GM18520 (cell line): Measurements from ENCODE around the gene CCDC12.
"Not testable (repeated sequence)": the region's sequence is repeated elsewhere in the genome, so short reads cannot be mapped to it uniquely, and the experiment has no call there.

Experiments
- ATAC-seq: cut with Tn5 transposase; IDR thresholded peaks from one replicate; pipeline ENCODE4 v1.9.1; 2021; ENCODE audit not compliant: unreplicated experiment

The CCDC12 gene

GRCh38 chr3:46926039-46926438 is 50.5 kb downstream of the CCDC12 start:
- no peak for ATAC-seq

- ATAC-seq: no peak
Measured at GRCh38 chr3:46925585-46925934, 51.0 kb downstream of the CCDC12 start.

DNA sequence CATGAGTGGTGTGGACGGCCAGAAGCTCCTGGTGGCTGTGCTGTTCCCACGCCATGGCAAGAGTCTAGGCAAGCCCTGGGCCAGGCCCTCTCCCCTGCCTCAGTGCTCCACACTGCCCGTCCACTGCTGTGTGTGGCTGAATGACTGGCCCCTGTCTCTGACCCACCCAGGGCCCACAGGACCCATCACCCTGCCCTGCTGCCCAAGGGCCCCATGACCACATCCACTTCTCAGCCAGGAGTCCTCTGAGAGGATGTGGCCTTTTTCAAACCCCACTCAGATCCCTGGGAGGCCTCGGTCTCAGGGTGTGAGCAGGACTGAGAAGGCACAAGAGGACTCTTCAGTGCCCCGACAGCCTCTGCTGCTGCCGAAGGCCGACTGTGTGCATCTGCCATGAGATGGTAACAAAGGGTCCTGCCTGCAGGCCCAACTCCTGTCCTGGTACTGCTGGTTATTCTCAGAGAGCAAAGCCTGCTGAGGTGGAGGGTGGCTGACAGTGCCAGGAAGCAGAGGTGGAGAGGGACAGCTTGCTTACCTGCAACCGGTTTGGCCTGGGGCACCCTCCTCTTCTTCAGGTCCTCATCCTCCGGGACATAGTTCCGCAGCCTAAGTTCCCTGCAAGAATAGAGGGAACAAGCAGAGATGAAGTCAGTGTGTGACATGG is 51.5 kb downstream of the CCDC12 start:
- ATAC-seq: no peak

- ATAC-seq: no peak
Measured at GRCh38 chr3:46923559-46924350, 52.8 kb downstream of the CCDC12 start.

DNA sequence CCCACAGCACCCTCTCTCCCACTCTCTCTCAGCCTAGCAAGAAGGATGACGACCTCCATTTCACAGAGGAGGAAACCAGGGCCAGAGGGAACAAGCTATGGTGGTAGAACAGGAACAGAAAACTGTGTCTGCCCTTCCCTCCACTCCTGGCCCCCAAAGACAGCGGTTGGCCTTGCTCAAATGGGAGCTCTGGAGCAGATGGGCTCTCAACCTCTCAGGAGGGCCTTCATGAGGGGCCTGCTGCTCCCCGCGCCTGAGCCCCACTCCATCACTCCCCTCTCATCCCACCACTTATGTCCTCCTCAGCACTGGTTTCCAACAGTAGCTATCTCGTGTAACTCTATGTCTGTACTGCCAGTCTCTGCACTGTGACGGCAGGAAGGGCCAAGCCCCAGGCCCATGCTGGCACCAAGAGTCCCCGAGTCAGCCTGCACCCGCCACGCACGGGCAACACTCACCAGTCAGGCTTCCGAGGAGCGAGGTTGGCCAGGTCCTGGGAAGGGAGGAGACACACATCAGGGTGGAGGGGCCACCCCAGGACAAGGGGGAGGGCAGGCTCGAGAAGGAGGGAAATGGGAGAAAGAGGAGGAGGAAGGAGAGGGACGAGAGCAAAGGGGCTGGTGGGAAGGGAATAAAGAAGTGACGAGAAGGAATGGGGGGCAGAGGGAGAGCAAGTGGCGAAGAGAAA is 53.5 kb downstream of the CCDC12 start:
- ATAC-seq: no peak

DNA sequence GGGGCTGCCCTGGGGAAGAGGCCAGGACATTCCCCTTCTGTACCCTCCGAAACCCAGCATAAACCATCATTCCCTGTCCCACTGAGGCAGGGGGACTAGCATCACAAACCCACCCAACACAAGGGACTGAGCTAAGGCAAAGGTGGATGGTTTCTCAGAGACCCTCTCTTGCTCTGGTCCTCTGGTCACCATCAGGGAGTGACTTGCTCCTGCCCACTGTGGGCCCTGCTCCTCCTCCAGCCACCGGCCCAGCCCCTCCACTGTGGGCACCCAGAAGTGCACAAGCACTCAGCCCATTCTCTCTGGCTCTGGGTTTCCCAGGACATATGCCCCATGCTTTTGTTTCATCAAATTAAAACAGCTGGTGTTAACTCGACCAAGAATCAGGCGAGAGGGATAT is 54.1 kb downstream of the CCDC12 start:
- no peak for ATAC-seq

DNA sequence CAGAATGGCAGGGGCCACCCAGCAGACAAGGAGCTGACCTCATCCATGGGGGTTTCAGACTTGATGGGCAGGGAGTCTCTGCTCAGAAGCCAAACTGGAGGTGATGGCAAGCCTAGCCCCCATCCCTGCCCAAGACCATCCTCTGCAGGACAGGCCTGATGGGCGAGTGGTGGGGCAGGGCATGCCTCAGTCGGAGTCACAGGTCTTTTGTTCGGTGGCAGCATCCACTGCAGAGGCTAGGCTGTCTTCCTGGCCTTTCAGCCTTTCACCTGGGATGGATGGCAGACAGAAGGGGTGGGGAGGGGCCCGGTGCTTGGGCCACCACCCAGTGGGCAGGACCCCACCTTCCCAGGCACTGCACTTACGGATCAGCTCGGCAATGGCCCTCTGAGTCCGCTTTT is 54.7 kb downstream of the CCDC12 start:
- ATAC-seq: no peak

GRCh38 chr3:46921041-46921440 is 55.5 kb downstream of the CCDC12 start:
- ATAC-seq: no peak

DNA sequence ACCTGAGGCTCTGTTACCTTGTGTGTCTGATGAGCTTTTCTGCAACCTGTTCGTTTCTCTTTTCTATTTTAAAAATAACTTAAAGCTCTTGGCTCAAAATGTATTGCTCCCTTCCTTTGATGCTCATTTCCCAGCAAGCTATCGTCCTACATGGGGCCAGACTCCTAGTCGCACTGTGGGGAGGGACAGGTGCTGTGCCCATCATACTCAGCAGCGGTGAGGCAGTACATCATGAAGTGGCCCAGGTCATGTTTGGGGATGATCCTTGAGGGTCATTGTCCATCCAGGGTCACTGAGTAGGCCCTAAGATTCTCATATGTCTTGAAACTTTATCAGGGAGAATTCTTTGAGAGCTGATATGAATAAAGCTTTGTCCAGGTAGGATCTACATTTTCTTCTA is 57.9 kb downstream of the CCDC12 start:
- ATAC-seq: no peak

DNA sequence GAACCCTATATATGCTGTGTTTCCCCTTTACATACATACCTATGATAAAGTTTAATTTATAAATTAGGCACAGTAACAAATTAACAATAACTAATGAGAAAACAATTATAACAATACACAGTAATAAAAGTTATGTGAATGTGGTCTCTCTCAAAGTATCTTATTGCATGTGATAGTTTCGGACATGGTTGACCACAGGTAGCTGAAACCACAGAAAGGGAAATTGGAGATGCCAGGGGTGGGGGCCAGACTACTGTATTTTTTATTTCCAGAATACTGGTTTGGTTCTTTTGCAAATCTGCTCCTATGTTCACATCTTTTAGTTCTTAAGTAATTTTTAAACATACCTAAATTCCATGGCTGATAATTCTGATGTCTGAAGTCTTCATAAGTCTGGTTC is 58.3 kb downstream of the CCDC12 start:
- ATAC-seq: no peak

GRCh38 chr3:46917257-46917656 is 59.3 kb downstream of the CCDC12 start:
- no peak for ATAC-seq

DNA sequence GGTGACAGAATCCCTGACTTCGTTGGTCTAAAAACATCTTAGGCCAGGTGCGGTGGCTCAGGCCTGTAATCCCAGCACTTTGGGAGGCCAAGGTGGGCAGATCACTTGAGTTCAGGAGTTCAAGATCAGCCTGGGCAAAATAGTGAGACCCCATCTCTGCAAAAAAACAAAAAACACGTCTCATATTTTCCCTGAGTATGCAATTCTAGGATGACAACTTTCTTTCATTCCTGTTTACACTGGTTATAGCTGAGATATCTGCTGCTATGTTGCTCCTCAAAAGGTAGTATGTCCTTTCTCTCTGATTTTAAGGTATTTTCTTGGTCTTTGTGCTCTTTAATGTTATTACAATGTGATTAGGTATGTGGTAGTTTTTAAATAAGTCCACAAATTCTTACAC is 59.7 kb downstream of the CCDC12 start:
- ATAC-seq: no peak

DNA sequence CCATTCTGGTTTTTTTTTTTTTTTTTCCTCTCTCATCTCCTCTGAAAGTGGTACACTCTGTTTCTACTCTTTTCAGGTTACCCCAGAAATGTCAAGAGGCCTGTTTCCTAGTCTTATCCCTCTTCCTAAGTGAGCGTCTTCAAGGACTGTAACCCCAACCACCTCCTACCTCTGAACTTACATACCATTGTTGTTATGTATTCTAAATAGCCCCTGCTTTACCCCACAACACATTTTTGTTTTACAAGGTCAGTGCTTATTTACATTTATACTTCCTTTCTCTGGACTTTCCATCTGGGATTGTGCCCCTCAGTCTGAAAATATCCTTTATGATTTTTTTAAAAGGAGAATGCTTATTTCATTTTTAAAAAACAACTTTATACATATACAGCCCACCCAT is 60.3 kb downstream of the CCDC12 start:
- ATAC-seq: no peak

GRCh38 chr3:46915297-46915822 is 61.2 kb downstream of the CCDC12 start:
- ATAC-seq: no peak

GRCh38 chr3:46914849-46915248 is 61.7 kb downstream of the CCDC12 start:
- no peak for ATAC-seq

GRCh38 chr3:46913644-46914043 is 62.9 kb downstream of the CCDC12 start:
- ATAC-seq: no peak

GRCh38 chr3:46912986-46913385 is 63.6 kb downstream of the CCDC12 start:
- ATAC-seq: no peak

DNA sequence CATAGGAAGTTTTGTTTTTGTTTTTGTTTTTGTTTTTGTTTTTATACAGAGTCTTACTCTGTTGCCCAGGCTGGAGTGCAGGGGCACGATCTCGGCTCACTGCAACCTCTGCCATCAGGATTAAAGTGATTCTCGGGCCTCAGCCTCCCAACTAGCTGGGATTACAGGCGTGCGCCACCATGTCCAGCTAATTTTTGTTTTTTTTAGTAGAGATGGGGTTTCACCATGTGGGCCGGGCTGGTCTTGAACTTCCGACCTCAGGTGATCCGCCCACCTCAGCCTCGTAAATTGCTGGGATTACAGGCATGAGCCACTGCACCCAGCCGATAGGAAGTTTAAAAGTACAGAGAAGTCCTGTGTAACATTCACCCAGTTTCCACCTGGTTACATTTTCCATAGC is 65.6 kb downstream of the CCDC12 start:
- ATAC-seq: not testable (repeated sequence)

DNA sequence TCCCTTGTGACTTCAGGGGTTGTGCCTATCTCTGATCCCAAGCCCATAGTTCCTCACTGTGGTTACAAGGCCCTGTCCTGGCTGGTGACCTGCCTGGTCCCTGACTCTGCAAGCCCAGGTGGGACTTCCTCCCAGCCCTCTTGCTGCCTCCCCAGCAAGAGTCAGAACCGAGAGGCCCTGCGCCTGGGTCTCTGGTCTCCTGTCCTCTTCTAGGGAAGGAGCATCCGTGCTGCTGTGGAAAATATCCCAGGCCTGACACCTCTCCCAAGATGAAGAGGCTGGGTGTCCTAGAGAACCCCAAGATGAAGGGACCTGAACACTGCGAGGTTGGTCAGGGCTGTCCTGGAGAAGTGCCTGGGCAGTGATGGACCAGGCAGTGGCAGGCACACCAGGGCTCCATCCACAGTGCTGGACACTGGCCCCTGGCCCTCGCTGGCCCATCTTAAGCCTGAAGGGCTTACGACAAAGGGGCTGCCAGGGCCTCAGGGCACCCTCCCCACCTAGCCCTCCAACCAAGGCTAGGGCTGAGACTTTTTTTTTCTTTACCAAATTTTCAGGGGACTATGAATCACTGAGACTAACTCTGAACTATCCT is 66.3 kb downstream of the CCDC12 start:
- no peak for ATAC-seq

GRCh38 chr3:46909535-46910161 is 66.9 kb downstream of the CCDC12 start:
- ATAC-seq: no peak

GRCh38 chr3:46908986-46909534 is 67.5 kb downstream of the CCDC12 start:
- no peak for ATAC-seq
